Ectodermal cell (in vitro differentiated cells): ENCODE measurements around the gene DOK5.

ENCODE experiments used
- H3K27ac ChIP-seq: 2 replicates; pipeline ENCODE4 v1.7.0; 2013; ENCODE audit warnings: mild to moderate bottlenecking, low read depth, low read length; ENCODE audit not compliant: insufficient read depth, poor library complexity, severe bottlenecking
- H3K27me3 ChIP-seq: 2 replicates; pipeline ENCODE4 v1.7.0; 2013; ENCODE audit warnings: mild to moderate bottlenecking, low read length; ENCODE audit not compliant: insufficient read depth, control insufficient read depth, poor library complexity, severe bottlenecking
- H3K36me3 ChIP-seq: one replicate; pipeline ENCODE4 v1.7.0; 2013; ENCODE audit warnings: low read length; ENCODE audit not compliant: control insufficient read depth, insufficient read depth
- H3K4me1 ChIP-seq: one replicate; pipeline ENCODE4 v1.7.0; 2013; ENCODE audit warnings: low read length; ENCODE audit not compliant: control insufficient read depth, insufficient read depth
- H3K4me3 ChIP-seq: 2 replicates; pipeline ENCODE4 v1.7.0; 2013; ENCODE audit warnings: low read depth, low read length, control low read depth; ENCODE audit not compliant: insufficient read depth
- H3K9me3 ChIP-seq: 2 replicates; pipeline ENCODE4 v1.7.0; 2013; ENCODE audit warnings: mild to moderate bottlenecking, low read length, moderate library complexity; ENCODE audit not compliant: control insufficient read depth
- WGBS, 2 experiments: methylation state at CpG; one replicate each; pipeline ENCODE4 v1.1.7; 2013; ENCODE audit warnings: missing lambda C conversion rate in 2 of 2; 5-methylcytosine and 5-hydroxymethylcytosine counted together

The DOK5 gene

DNA sequence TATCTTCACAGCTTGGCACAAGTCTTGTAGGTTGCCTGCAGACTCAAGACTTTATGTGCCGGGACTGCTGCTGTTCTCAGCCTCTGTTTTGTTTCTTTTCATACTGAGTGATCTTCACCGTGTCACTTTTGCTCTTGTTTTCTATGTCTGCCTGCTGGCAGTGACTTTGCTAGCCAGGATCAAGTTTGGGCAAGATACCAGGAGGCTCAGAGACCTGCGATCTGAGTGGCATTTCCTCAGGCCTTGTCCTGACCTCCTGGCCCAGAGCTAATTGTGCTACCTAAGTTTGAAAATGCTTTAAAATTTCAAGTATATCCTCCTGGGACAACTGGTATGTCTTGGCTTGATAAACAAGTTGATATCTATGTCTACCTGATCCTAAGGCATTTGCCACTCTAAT is 57.2 kb downstream of the DOK5 start:
- Histone ChIP-seq H3K4me1 (no peaks in the 10 kb centered on the region), H3K4me3 (no peak overlapping the region), H3K9me3 (no peaks in the 10 kb centered on the region), H3K27ac (no peak overlapping the region), H3K36me3 (no peaks in the 10 kb centered on the region), H3K27me3 (no peaks in the 10 kb centered on the region)
- WGBS, 2 experiments: 90 to 93% methylated on average over 3 of the region's 3 CpGs

DNA sequence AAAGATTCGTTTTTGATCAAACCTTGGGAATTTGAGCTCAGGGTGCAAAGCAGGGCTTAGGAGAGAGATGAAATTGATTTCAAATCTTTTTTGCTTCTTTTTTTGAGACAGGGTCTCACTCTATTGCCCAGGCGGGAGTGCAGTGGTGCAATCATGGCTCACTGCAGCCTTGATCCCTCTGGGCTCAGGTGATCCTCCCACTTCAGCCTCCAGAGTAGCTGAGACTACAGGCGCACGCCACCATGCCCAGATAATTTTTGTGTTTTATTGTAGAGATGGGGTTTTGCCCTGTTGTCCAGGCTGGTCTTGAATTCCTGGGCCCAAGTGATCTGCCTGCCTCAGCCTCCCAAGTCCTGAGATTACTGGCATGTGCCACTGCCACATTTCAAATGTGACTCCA is 58.7 kb downstream of the DOK5 start:
- no peak overlapping the region for H3K27ac ChIP-seq
- WGBS, 2 experiments: 93 to 97% methylated on average over 4 of the region's 4 CpGs

DNA sequence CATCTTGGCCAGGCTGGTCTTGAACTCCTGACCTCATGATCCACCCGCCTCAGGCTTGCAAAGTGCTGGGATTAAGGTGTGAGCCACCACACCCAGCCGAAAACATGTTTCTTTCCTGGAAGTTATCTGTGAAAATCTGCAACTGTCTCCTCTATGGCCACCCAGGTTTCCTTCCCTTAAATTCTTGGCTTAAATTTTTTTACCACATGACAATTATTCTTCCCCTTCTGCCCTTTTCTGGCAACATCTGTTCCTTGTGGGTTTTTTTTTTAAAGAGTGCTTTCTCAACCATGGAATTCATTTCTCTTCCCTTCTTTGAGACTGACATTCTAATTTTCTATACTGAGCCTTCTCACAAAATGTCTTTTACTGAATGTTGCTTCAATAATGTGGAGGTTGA is 59.6 kb downstream of the DOK5 start:
- Histone ChIP-seq H3K27me3 (no peaks in the 10 kb centered on the region), H3K9me3 (no peaks in the 10 kb centered on the region), H3K4me3 (no peak overlapping the region), H3K27ac (no peak overlapping the region), H3K36me3 (no peaks in the 10 kb centered on the region), H3K4me1 (no peaks in the 10 kb centered on the region)
- 91 to 92% methylated on average over 2 of the region's 2 CpGs for WGBS, 2 experiments

More for the DNA sequence above, 58.7 kb downstream of the DOK5 start:
- Histone ChIP-seq H3K4me3 (no peak overlapping the region), H3K27me3 (no peaks in the 10 kb centered on the region), H3K36me3 (no peaks in the 10 kb centered on the region), H3K4me1 (no peaks in the 10 kb centered on the region), H3K9me3 (no peaks in the 10 kb centered on the region)

DNA sequence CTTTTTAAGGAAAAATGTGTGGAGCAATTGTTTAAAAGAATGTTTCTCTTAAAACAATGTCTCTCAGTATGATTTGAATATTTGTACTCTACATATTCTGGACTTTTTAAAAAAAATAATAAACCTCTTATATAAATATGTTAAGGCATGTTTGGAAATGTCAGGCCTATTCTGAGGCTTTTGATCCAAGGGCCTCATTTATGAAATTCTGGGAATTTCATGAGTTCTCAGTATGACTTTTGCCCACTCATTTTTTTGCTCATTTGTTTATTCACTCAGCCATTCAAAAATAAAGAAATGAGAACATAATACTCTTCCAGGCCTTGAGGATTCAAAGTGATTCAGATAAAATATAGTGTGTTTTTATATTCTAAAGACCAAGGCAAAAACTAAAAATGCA is 60.4 kb downstream of the DOK5 start:
- Histone ChIP-seq H3K27me3 (no peaks in the 10 kb centered on the region), H3K9me3 (no peaks in the 10 kb centered on the region), H3K36me3 (no peaks in the 10 kb centered on the region), H3K27ac (no peak overlapping the region), H3K4me1 (no peaks in the 10 kb centered on the region), H3K4me3 (no peak overlapping the region)

DNA sequence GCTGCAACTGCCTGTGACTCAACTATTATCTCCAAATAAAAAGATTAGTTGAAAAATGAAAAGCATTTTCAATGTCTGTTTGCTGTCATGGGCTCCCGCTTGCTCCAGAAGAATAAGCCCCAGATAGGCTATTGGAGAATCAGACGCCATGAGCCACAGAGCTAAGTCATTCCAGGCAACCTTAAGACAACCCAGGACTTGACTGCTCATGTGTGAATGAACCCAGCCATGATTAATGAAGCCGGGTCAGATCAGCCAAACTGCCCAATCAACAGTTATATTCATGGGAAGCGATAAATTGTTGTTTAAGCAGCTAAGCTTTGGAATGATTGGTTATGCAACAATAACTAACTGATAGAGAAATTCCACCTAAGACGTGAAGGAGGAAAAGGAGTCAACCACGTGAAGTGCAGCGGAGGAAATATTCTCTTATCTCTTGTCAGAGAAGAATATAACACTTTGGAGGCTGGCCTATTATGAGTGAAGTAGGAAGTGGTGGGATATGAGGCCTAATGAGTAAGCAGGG is 64.2 kb downstream of the DOK5 start:
- no peaks in the 10 kb centered on the region for H3K27me3 ChIP-seq
- H3K4me1 ChIP-seq: no peaks in the 10 kb centered on the region
- H3K9me3 ChIP-seq: no peaks in the 10 kb centered on the region
- no peak overlapping the region for H3K27ac ChIP-seq
- H3K36me3 ChIP-seq: no peaks in the 10 kb centered on the region
- 97% methylated on average over 7 of the region's 7 CpGs for WGBS, 2 experiments
- no peak overlapping the region for H3K4me3 ChIP-seq

DNA sequence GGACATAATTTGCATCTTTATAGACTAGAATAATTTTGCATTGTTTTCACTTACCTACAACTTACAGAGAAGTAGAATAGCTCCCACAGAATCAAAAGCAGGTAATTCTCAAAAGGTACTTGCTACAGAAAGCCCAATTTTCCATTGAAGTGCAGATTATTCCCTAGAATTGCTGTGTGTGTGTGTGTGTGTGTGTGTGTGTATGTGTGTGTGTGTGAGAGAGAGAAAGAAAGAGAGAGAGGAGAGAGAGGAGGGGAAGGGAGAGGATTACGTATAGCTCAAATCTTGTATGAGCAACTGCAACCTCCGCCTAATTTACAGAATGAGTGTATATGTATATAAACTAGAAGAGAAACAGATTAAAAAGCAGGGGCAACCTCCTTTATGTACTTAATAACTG is 68.0 kb downstream of the DOK5 start:
- no peaks in the 10 kb centered on the region for H3K36me3 ChIP-seq
- no peaks in the 10 kb centered on the region for H3K4me1 ChIP-seq
- H3K4me3 ChIP-seq: no peak overlapping the region
- H3K27ac ChIP-seq: no peak overlapping the region
- no peaks in the 10 kb centered on the region for H3K9me3 ChIP-seq
- no peaks in the 10 kb centered on the region for H3K27me3 ChIP-seq
- 85 to 95% methylated on average over 2 of the region's 2 CpGs for WGBS, 2 experiments

DNA sequence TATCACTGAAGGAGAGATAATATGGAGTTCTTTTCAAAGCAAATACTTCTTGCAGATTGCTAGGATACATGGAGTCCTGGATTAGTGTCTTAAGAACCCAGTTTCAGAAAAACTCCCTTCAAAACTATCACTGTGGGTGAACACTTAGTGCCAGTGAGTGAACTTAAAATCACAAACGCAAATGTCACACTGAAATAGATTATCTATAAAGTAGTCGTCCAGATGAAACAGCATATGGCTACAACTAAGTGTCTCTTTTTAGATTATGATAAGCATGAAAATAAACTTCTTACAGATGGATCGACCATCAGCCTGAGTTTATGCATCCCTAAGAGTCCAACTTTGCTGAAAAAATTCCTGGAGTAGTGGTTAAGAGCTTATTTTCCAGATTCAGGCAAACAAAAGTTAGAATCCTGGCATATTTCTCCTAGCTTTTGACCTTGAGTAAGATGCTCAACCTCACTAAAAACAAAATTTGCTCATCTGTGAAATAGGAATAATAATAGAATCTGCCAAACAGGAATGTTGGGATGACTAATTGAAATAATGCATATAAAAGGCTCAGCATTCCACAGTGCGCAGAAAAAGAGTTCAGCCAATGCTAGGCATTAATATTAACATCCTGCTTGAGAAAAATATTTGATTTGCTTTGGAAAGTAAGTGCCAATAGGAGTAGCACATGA is 70.4 kb downstream of the DOK5 start:
- no peaks in the 10 kb centered on the region for H3K4me1 ChIP-seq
- H3K4me3 ChIP-seq: no peak overlapping the region
- H3K27me3 ChIP-seq: no peaks in the 10 kb centered on the region
- H3K27ac ChIP-seq: no peak overlapping the region
- WGBS, 2 experiments: 97% methylated on average over 4 of the region's 4 CpGs
- no peaks in the 10 kb centered on the region for H3K9me3 ChIP-seq
- no peaks in the 10 kb centered on the region for H3K36me3 ChIP-seq

DNA sequence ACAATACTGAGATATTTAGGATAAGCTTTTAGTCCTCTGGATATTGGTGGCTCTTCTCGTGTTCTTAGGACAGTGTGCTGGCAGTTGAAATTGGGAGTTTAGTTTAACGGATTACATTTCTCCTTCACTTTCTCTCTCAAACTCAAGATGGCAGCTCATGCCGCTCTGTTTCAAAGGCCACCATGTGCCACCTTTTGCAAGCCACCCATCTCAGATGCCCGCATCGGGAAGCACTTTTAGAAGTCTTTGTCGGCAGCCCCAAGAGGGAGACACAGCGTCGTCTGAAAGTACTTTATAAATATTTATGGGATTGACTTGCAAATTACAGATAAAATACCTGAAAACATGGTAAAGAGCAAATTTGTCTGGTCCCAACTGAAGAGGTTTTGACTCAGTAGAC is 73.5 kb downstream of the DOK5 start:
- H3K27ac ChIP-seq: no peak overlapping the region
- no peaks in the 10 kb centered on the region for H3K4me1 ChIP-seq
- no peak overlapping the region for H3K4me3 ChIP-seq
- H3K27me3 ChIP-seq: no peaks in the 10 kb centered on the region
- no peaks in the 10 kb centered on the region for H3K36me3 ChIP-seq
- no peaks in the 10 kb centered on the region for H3K9me3 ChIP-seq
- WGBS, 2 experiments: 97 to 100% methylated on average over 5 to 8 of the region's 8 CpGs

DNA sequence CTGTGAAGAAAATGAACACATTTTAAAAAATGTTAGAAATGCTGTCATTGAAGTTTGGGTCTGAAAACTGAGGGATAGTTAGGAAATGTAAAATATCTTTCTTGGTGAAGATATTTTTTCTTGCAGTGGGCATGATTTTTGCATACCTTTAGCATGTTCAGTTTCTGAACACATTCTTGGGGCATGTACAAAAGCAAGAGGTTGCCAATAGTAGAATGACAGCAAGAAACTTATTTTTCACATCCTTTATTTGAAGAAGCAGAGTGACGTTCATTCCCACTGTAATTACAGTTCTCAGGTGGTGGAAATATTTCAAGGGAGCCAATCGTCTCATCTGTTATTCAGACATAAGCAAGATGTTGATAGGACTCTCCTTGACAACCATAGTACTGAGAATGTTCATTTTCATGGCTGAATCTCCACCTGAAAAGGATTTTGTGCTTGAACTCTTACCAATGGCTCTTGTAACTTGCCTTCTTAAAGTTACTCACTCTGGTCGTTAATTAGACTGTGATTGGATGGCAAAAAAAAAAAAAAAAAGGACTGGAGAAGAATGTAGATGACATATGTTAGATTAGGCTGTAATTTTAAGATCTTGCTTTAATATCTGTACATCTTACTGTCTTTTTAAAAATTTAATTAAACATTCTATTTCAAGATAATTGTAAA is 74.4 kb downstream of the DOK5 start:
- Histone ChIP-seq H3K27ac (no peak overlapping the region), H3K36me3 (no peaks in the 10 kb centered on the region), H3K27me3 (no peaks in the 10 kb centered on the region), H3K4me3 (no peak overlapping the region), H3K9me3 (no peaks in the 10 kb centered on the region), H3K4me1 (no peaks in the 10 kb centered on the region)
- 92 to 93% methylated on average over 3 of the region's 3 CpGs for WGBS, 2 experiments

DNA sequence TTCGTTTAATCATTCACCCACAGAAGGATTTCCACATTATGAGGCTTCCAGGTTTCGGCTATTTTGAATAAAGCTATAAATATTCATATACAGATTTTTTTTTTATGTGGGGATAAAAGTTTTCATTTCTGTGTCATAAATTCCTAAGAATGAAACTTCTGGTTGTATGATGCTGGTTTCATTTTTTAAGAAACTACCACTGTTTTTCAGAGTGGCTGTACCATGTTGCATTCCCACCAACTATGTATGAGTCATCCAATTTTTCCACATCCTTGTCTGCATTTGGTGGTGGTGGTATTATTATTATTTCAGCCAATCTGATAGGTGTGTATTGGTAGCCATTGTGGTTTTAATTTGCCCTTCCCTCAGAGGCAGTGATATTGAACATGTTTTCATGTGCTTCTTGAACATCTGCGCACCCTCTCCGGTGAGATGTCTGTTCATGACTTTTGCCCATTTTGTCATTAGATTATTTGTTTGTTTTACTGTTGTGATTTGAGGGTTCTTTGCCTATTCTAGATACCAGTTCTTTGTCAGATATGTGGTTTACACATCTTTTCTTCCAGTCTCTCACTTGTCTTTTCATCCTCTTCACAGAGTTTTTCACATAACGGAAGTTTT is 75.5 kb downstream of the DOK5 start:
- H3K27ac ChIP-seq: no peak overlapping the region
- H3K9me3 ChIP-seq: no peaks in the 10 kb centered on the region
- H3K4me3 ChIP-seq: no peak overlapping the region
- no peaks in the 10 kb centered on the region for H3K27me3 ChIP-seq
- 95 to 99% methylated on average over 3 of the region's 5 CpGs for WGBS, 2 experiments
- H3K36me3 ChIP-seq: no peaks in the 10 kb centered on the region
- H3K4me1 ChIP-seq: no peaks in the 10 kb centered on the region
